ENCODE results near the gene TMOD2.

TMOD2 gene

DNA sequence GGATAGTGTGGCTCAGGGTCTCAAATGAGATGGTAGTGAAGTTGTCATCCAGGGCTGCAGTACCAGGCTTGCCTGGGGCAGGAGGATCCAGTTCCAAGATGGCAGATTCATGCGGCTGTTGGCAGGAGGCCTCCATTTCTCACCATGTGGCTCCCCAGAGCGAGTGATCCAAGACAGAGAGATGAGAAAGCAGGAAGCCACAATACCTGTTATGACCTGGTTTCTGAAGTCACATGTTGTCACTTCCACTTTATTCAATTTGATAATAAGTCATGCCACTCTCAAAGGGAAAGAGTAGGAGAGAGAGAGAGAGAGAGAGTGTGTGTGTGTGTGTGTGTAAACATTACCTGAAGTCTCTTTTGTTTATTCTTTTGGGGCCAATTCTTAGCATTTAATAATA lies 30.1 kb downstream of the TMOD2 start:
- TF ChIP-seq TCF12 (IDR thresholded peaks at IDR 0.05; ENCODE audit: low read depth) (no peak), TEAD4 (IDR thresholded peaks at IDR 0.05) (no peak), CREB1 (IDR thresholded peaks at IDR 0.05; ENCODE audit: low read depth) (no peak), RAD21 (IDR thresholded peaks at IDR 0.05; ENCODE audit: low read depth) (no peak), CEBPB (IDR thresholded peaks at IDR 0.05) (no peak), NFIC (IDR thresholded peaks at IDR 0.05) (no peak), FOXM1 (IDR thresholded peaks at IDR 0.05; ENCODE audit: borderline replicate concordance, low read depth) (no peak), TAF1 (IDR thresholded peaks at IDR 0.05; ENCODE audit: low read depth) (no peak), ZBTB7A (IDR thresholded peaks at IDR 0.05; ENCODE audit: low read depth) (no peak), YY1 (IDR thresholded peaks at IDR 0.05; ENCODE audit: low read depth) (no peak), EP300 (IDR thresholded peaks at IDR 0.05; ENCODE audit: borderline replicate concordance) (no peak), EGR1 (IDR thresholded peaks at IDR 0.05) (no peak)
- TF ChIP-seq, protein P1, sequence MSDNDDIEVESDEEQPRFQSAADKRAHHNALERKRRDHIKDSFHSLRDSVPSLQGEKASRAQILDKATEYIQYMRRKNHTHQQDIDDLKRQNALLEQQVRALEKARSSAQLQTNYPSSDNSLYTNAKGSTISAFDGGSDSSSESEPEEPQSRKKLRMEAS (IDR thresholded peaks at IDR 0.05) = no peak
- TF ChIP-seq, protein P2, sequence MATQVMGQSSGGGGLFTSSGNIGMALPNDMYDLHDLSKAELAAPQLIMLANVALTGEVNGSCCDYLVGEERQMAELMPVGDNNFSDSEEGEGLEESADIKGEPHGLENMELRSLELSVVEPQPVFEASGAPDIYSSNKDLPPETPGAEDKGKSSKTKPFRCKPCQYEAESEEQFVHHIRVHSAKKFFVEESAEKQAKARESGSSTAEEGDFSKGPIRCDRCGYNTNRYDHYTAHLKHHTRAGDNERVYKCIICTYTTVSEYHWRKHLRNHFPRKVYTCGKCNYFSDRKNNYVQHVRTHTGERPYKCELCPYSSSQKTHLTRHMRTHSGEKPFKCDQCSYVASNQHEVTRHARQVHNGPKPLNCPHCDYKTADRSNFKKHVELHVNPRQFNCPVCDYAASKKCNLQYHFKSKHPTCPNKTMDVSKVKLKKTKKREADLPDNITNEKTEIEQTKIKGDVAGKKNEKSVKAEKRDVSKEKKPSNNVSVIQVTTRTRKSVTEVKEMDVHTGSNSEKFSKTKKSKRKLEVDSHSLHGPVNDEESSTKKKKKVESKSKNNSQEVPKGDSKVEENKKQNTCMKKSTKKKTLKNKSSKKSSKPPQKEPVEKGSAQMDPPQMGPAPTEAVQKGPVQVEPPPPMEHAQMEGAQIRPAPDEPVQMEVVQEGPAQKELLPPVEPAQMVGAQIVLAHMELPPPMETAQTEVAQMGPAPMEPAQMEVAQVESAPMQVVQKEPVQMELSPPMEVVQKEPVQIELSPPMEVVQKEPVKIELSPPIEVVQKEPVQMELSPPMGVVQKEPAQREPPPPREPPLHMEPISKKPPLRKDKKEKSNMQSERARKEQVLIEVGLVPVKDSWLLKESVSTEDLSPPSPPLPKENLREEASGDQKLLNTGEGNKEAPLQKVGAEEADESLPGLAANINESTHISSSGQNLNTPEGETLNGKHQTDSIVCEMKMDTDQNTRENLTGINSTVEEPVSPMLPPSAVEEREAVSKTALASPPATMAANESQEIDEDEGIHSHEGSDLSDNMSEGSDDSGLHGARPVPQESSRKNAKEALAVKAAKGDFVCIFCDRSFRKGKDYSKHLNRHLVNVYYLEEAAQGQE (IDR thresholded peaks at IDR 0.05; ENCODE audit: low read depth) = no peak
- TF ChIP-seq, protein P3, sequence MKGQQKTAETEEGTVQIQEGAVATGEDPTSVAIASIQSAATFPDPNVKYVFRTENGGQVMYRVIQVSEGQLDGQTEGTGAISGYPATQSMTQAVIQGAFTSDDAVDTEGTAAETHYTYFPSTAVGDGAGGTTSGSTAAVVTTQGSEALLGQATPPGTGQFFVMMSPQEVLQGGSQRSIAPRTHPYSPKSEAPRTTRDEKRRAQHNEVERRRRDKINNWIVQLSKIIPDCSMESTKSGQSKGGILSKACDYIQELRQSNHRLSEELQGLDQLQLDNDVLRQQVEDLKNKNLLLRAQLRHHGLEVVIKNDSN (IDR thresholded peaks at IDR 0.05) = no peak

DNA sequence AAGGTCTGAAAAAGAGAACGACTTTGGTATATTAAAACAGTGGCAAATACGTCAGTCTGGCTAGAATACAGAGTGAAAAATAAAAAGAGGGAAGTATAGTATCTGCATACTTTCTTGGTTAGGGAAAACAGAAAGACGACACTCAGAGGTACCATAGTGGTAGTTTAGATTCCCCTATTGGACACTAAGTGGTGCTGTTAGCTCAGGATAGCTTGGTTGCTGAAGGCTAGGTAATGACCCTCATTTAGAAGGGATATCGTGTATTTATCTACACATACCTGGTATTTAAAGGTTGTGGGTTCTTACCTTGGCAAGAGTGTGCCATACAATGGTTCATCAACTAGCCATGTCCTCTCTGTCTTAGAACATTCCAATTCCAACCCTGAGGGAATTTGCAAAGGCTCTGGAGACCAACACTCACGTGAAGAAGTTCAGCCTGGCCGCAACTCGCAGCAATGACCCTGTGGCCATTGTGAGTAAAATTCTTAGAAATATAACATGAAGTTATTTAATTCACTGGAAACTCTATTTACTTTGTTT lies 31.0 kb downstream of the TMOD2 start:
- TF ChIP-seq RAD21 (IDR thresholded peaks at IDR 0.05; ENCODE audit: low read depth) = peak; percentile 60
- no peak for TF ChIP-seq CREB1 (IDR thresholded peaks at IDR 0.05; ENCODE audit: low read depth)
- TF ChIP-seq, protein P1 (IDR thresholded peaks at IDR 0.05) = no peak
- TF ChIP-seq ZBTB7A (IDR thresholded peaks at IDR 0.05; ENCODE audit: low read depth) = no peak
- no peak for TF ChIP-seq TCF12 (IDR thresholded peaks at IDR 0.05; ENCODE audit: low read depth)
- TF ChIP-seq FOXM1 (IDR thresholded peaks at IDR 0.05; ENCODE audit: borderline replicate concordance, low read depth) = no peak
- TF ChIP-seq, protein P3 (IDR thresholded peaks at IDR 0.05) = no peak
- no peak for TF ChIP-seq NFIC (IDR thresholded peaks at IDR 0.05)
- TF ChIP-seq TAF1 (IDR thresholded peaks at IDR 0.05; ENCODE audit: low read depth) = no peak

DNA sequence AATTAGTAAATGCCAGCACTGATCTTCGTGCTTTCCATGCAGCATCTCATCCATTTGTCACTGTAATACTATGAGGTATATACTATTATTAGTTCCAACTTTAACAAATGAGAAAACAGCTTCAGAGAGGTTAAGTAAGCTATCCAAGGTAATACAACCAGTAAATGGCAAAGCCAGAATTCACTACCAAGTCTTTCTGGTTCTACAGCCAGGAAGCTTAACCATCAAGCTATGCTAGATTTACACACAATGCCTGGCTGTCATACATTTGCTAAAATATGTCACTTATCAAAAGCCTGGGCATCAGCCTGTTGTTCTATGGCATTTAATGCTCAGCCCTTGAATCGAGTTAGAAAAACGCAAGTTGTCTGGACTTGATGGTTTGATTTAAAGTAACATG lies 32.6 kb downstream of the TMOD2 start:
- TF ChIP-seq, protein P2 (IDR thresholded peaks at IDR 0.05; ENCODE audit: low read depth) = no peak
- TF ChIP-seq, protein P3 (IDR thresholded peaks at IDR 0.05) = no peak
- TF ChIP-seq, protein P1 (IDR thresholded peaks at IDR 0.05) = no peak
- TF ChIP-seq YY1 (IDR thresholded peaks at IDR 0.05; ENCODE audit: low read depth) (no peak), EP300 (IDR thresholded peaks at IDR 0.05; ENCODE audit: borderline replicate concordance) (no peak), TAF1 (IDR thresholded peaks at IDR 0.05; ENCODE audit: low read depth) (no peak), NFIC (IDR thresholded peaks at IDR 0.05) (no peak), FOXM1 (IDR thresholded peaks at IDR 0.05; ENCODE audit: borderline replicate concordance, low read depth) (no peak), CEBPB (IDR thresholded peaks at IDR 0.05) (no peak), RAD21 (IDR thresholded peaks at IDR 0.05; ENCODE audit: low read depth) (no peak), ZBTB7A (IDR thresholded peaks at IDR 0.05; ENCODE audit: low read depth) (no peak), TCF12 (IDR thresholded peaks at IDR 0.05; ENCODE audit: low read depth) (no peak), CREB1 (IDR thresholded peaks at IDR 0.05; ENCODE audit: low read depth) (no peak)

DNA sequence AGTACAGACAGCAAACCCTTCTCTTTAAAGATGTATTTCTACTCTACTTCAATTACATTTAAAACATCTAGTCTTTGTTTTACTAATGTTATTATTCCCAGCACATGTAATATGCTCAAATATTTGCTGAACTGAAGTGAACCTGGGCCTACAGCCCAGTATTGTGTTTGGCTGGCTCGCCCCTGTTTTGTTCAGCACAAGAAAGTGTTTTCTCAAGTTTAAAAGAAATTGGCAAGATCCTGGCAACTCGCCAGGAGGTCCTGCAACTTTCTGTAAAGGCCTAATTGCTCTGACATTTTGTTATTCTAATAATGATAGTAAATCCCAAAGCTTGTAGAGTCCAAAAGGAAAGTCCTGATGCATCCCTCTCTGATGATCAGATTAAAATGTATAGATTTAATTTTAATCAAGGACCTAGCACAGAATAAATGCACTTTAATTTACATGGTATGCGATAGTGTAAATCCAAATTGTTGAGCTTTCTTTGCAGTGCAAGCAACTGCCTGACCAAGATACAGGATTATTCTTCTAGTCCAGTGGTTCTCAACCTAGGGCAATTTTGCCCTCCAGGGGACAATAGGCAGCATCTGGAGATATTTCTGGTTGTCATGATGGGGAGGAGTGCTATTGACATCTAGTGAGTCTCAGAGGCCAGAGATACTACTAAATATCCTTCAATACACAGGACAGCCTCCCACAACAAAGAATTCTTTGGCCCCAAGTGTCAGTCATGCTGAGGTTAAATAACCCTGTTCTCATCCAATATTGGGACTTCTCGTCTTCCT lies 42.3 kb downstream of the TMOD2 start:
- TF ChIP-seq TCF12 (IDR thresholded peaks at IDR 0.05; ENCODE audit: low read depth) (no peak), TAF1 (IDR thresholded peaks at IDR 0.05; ENCODE audit: low read depth) (no peak), EP300 (IDR thresholded peaks at IDR 0.05; ENCODE audit: borderline replicate concordance) (no peak), CREB1 (IDR thresholded peaks at IDR 0.05; ENCODE audit: low read depth) (no peak), TEAD4 (IDR thresholded peaks at IDR 0.05) (no peak), EGR1 (IDR thresholded peaks at IDR 0.05) (no peak), NFIC (IDR thresholded peaks at IDR 0.05) (peak; percentile 52)
- TF ChIP-seq, protein P1 (IDR thresholded peaks at IDR 0.05) = no peak

Measured in Ishikawa (cell line).